Mucosa of gallbladder (tissue), 1 donor: ENCODE results near the gene DTNB. TPM values are rescaled to one million over a fixed set of nuclear protein-coding genes. Genes with fewer than 3 reads are reported as not detected.

Experiments used
- DNase-seq: peaks from one replicate; pipeline ENCODE4 v3.0.0-alpha.2; 2020; ENCODE audit warnings: low spot score
- total RNA-seq: library from RNA; stranded (reverse); gene quantifications from one replicate; pipeline ENCODE4 v1.2.1, GENCODE V29; 2021
- donor health status: DM: no; HTN: no; CAD: no.

Gene DTNB
- total RNA-seq, 1 donor from 2014 or later, result 35.9 TPM

DNA sequence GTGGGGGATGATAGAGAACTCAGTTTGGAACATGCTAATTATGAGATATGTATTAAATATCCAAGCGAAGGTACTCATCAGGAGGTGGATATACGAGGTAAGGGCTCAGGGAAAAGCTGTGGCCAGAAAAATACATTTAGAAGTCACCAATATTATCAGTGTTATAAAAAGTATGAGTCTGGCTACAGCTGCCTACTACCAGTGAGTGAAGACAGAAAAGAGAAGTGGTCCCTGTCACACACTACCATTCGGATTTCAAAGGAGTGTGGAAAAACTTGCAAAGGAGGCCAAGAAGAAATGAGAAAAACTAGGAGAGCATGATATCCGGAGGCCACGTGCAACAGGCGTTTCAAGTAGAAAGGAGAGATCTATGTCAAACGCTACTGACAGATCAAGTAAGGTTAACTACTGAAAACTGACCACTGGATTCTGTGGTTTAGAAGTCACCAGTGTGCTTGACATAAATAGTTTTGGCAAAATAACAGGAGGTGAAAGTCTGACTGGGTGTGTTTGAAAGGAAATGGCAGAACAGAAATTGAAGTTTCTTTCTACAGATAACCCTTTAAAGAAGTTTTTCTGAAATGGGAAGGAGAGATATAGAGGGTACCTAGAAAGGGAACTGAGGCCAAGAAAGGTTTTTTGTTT, 213.0 kb downstream of the DTNB start:
- DNase-seq, result no peak

GRCh38 chr2:25454824-25455611, 218.4 kb downstream of the DTNB start:
- DNase-seq, result no peak

DNA sequence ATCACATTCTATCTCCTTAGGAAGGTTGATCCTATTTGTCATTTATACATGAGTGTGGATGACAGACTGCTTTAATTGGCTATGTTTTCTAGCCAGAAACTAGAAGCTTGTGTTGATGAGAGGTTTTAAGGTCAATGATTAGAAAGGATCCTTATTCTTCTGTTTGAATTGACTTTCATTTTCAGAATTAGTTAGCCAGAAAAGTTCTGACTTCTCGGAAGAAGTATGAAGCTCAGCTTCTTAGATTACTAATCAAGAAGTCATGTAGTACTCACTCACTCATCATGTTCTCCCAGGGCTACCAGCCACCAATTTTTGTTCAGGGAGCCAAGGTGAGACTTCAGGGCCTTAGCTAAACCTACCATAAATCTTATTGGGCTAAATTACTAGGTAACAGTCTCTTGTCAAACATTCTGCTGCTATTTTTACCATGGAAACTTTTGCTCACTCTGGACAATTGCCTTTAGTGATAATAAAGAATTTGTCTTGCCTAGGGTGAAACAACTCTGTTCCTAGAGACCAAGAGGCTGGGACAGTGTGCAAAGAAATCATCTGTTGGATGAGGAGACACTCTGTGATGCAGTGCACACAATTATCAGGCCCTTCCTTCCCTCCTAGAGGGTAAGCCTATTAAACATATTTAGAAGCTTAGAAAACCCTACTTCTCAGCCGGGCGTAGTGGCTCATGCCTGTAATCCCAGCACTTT, 220.0 kb downstream of the DTNB start:
- no peak for DNase-seq

- no peak for DNase-seq
These were observed 224.6 kb downstream of the DTNB start for GRCh38 chr2:25448808-25449207.

DNA sequence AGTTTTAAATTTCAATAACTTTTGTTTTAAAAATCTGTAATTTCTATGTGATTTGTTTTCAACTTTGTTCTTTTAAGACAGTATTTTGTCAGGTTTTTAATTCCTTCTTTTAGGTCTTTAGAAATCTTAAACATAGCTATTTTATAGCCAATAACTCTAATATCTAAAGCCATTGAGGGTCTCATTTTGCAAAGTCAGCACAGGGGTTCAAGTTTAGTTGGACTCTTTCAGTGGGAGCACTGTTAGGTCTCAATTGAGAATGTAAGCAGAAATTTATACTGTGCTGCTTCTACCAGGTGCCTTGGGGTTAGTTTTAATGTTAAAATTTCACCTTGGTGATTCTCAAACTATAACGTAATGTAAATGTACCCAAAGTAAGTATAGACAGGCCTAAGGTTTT, 226.4 kb downstream of the DTNB start:
- DNase-seq, result no peak

- DNase-seq, result no peak
These were observed 227.3 kb downstream of the DTNB start for GRCh38 chr2:25446122-25446521.

DNA sequence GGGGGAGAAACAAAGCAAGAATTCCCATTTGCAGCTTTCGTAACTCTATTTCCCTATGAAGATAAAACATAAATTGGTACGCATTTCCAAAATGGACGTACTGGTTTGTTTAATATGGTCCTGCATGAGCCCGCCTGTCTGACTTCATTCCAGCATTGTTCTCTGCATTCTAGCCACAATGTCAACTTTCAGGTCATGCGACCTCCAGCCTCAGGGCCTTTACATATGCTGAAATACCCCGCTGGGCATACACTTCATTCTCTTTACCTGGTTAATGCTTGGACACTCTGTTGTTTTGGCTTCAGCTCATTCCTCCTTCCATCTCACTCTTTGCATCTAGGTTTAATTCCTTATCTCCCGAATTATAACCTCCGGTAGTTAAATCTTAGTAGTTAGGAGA, 227.9 kb downstream of the DTNB start:
- no peak for DNase-seq

- DNase-seq, result no peak
These were observed 228.6 kb downstream of the DTNB start for GRCh38 chr2:25444608-25445270.

DNA sequence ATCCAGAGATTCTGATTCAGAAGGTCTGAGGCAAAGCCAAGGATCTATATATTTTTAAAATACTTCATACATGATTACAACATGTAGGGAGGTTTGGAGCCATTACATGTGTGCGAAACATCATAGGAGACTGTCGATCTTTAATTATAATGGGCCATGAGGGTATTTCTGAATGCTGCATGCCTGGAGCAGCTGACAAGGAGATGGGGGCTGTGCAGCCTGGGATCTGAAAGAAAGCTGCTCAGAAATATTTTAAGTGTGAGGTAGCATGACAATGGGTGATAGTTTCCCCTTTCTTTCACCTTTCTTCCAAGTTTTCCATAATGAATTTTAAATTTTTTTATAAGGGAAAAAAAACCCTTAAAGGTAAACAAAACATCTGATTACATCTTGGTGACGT, 229.6 kb downstream of the DTNB start:
- no peak for DNase-seq

DNA sequence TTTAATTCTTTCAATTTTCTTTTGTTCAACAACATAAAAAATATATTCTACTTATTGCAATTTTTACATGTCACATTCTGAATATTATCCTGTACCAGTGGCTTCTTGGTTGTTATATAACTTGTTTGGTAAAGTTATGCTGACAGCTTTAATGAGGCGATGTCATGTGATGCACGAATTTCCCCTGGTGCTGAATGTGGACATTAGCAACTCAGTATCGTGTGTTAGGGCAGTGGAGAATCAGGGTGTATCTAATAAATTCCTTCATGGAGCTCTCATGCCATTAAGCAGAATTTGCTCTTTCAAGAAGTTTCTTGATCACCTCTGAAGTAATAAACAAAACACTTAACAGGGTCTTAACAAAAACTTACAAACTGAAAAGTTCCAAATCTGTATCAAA, 232.0 kb downstream of the DTNB start:
- DNase-seq, result no peak

DNA sequence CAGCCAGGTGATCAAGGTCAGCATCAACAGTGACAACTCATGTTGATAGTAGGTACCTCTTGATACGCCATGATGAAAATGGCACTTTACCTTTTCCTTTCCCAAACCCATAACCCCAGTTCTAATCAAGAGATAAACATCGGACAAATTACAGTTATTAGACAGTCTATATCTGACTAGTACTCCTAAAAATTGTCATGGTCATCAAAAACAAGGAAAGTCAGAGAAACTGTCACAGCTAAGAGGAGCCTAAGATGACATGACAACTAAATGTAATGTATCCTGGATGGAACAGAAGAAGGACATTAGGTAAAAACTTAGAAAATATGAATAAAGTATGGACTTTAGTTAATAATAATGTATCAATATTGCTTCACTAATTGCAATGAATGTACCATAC, 234.6 kb downstream of the DTNB start:
- no peak for DNase-seq

GRCh38 chr2:25437881-25438662, 235.3 kb downstream of the DTNB start:
- DNase-seq, result no peak

DNA sequence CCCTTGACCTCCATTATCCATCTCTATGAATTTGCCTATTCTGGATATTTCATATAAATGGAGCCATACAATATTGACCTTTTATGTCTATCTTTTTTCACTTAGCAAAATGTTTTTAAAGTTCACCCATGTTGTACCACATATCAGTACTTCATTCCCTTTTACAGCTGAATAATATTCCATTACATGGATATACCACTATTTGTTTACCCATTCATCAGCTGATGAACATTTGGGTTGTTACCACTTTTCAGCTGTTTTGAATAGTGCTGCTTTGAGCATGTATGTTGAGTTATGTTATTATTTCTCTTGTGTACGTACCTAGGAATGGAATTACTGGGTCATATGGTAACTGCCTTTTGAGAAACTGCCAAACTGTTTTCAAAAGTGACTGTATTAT, 238.0 kb downstream of the DTNB start:
- no peak for DNase-seq

GRCh38 chr2:25431604-25432003, 241.8 kb downstream of the DTNB start:
- no peak for DNase-seq

DNA sequence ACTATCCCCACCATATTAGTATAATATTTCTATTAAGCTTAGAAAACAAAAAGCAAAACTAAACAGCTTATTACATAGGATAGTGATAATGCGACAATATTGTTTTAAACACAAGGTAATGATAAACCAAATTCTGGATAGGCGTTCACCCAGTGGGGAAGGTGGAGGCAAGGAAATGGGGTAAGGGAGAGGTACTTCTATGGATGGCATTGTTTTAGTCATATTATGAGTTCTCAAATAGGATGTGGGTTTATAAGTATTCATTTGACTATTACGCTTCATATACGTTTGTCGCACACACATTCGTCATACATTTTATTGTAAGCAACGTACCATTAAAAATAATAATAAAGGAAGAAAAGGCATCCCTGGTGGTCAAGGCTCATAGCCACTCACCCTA, 242.8 kb downstream of the DTNB start:
- DNase-seq, result no peak

DNA sequence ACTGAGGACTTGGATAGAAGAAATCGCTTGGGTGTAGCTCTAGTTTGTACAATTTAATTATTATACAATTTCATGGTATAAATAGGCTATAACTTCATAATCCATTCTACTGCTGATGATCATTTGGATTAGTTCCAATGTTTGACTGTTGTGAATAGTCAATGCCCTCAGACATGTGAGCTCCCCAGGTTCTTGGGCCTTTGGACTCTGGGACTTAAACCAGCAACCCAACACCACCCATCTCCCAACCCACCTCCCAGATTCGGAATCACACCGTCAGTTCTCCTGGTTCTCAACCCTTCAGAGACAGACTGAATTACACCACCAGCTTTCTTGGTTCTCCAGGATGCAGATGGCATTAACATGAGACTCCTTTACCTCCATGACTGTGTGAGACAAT, 247.1 kb downstream of the DTNB start:
- DNase-seq, result no peak

DNA sequence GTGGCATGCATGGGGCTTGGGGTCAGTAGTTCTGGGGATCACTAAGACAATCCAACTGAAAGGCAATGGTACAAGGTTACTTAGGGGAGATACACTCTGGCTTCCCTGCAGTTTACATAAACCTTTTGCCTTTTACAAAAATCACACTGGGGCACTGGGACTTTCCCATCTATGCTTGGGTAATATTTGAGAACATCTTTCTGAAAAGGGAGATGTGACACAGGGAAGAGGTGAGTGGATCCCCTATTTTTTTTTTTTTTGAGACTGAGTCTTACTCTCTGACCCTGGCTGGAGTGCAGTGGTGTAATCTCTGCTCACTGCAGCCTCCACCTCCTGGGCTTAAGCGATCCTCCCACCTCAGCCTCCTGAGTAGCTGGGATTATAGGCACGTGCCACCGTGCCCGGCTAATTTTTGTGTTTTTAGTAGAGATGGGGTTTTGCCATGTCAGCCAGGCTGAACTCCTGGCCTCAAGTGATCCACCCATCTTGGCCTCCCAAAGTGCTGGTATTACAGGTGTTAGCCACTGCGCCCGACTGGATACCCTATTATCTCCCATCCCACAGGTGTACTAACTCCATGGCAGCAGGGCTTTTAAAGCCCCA, 248.8 kb downstream of the DTNB start:
- no peak for DNase-seq

GRCh38 chr2:25421820-25422411, 251.5 kb downstream of the DTNB start:
- no peak for DNase-seq

DNA sequence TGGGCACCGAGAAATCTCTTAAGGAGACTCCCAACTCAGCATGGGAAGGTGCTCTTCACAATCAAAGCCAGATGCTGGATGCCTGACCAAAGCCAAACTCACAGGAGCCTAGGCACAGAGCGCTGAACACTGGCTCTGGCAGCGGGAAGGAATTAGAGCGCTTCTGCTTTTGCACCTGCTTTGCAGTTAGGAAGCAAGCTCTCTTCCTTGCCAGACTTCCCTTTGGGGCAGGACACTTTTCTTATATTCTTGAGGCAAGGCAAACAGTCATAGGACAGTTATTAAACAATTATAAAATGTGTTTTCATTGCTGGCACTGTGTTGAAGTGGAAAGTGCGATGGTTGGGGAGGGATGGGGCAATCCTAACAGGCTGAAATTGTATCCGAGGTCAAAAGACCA, 252.1 kb downstream of the DTNB start:
- no peak for DNase-seq

DNA sequence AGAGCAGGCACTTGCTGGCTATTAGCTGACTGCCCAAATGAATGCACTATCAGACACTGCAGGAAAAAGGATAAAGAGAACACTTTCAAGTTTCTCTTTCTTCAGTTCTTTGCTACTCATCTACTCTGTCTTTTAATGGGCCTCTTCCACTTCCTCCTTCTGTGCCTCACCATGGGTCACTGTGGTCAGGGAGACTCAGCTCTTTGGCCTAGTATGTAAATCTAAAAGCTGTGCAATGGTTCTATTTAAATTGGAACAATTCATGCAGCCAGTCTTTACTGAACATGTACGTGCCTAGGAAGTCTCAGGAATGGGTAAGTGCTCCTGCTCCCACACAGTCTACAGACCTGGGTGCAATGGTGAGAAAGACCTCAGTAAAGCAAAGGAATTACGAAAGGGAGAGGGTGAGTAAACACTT, 252.5 kb downstream of the DTNB start:
- DNase-seq, result no peak
